PFSK-1 (cell line): ENCODE results near the gene CSRNP2.

ENCODE experiments used
- FOXP2 ChIP-seq: optimal IDR thresholded peaks from 2 replicates; pipeline ENCODE3; 2011; ENCODE audit warnings: borderline replicate concordance, control low read depth, inconsistent platforms; ENCODE audit not compliant: insufficient read depth; ENCODE audit errors: extremely low read length, extremely low read depth
- POLR2AphosphoS5 ChIP-seq: IDR thresholded peaks from 2 replicates; pipeline ENCODE4 v1.6.1; 2012; ENCODE audit warnings: low read depth, mild to moderate bottlenecking, control low read depth, low read length, moderate library complexity
- REST ChIP-seq, 2 experiments: IDR thresholded peaks; 2 replicates each; pipeline versions ENCODE4 v1.6.1 to v1.8.0; 2011 to 2012; ENCODE audit warnings: low read depth in 2 of 2, low read length in 2 of 2, control low read depth in 1 of 2, inconsistent platforms in 1 of 2, mild to moderate bottlenecking in 1 of 2, moderate library complexity in 1 of 2; ENCODE audit not compliant: insufficient read depth in 1 of 2
- SIN3A ChIP-seq: IDR thresholded peaks from 2 replicates; pipeline ENCODE4 v1.6.1; 2012; ENCODE audit warnings: mild to moderate bottlenecking, low read length, moderate library complexity, borderline replicate concordance; ENCODE audit not compliant: insufficient read depth
- TAF1 ChIP-seq: IDR thresholded peaks from 2 replicates; pipeline ENCODE4 v1.6.1; 2012; ENCODE audit warnings: low read length, control low read depth, borderline replicate concordance; ENCODE audit not compliant: insufficient read depth

The CSRNP2 gene

GRCh38 chr12:51025836-51026638, 57.4 kb downstream of the CSRNP2 start, which contains the start of gene SLC11A2:
Gene SLC11A2 (minus strand): TSS chr12:51026384. CDS start chr12:51010728, 15,656 bp downstream.
- TF ChIP-seq FOXP2 = no peak
- TF ChIP-seq POLR2AphosphoS5 = peak; percentile 78
- no peak for TF ChIP-seq TAF1
- 0 out of 4 replicates have a peak, but pooled peaks of 1 of the 2 experiments have one; percentile 27 for TF ChIP-seq REST (IDR thresholded peaks at IDR 0.05; ENCODE audit: insufficient read depth in 1 of 2, low read depth in 2 of 2, low read length in 2 of 2)
- no peak for TF ChIP-seq SIN3A

DNA sequence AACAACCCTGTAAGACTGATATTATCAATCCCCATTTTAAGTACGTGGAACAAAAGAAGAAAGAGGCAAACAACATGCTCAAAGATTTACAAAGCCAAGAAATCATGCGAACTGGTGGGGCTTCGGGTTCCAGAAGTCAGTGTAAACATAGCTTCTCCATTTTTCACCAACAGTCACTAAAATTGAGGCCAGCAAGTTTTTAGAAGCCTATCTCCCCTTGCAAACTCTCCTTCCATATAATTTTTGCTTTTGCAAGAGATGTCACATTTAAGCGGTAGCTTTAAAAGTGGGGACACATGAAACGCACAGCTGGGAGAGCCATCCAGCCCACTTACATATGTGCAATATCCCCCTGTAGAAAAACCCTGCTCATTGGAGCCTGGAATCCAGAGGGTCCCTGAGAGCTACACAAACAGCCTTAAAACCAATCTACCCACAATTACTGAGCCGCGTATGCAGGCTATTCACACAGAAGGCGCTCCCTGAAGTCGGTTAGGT, 58.0 kb downstream of the CSRNP2 start:
- TF ChIP-seq FOXP2 (no peak), SIN3A (no peak), TAF1 (no peak), REST (IDR thresholded peaks at IDR 0.05; ENCODE audit: insufficient read depth in 1 of 2, low read depth in 2 of 2, low read length in 2 of 2) (no peak), POLR2AphosphoS5 (no peak)

DNA sequence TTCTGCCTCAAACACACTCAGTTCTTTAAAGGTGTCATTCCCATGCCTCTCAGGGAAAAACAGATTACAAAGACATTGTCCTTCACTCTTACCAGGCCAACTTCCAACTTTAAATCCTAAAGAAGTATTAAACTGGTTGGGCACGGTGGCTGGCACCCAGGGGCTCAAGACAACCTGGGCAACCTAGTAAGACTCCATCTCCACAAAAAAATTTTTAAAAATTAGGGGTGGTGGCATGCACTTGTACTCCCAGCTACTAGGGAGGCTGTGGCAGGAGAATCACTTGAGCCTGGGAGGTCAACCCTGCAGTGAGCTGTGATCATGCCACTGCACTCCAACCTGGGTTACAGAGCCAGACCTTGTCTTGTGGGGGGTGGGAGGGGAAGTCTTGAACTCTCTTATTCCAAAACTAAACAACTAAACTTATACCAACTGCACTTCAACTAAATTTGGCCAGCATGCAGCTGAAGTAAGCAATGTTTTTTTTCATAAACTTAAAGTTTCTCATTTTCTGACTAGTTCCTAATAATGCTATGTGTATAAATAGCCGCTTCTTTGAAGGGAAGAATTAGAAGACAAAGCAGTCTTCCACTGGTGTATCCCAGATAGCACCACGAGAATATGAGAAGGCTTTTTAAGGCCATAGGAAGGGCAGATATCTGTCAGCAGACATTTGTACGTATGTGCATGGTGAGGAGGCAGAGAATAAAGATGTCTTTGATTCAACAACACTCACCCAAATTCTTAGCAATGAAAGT, 59.6 kb downstream of the CSRNP2 start:
- TF ChIP-seq TAF1 (no peak), REST (IDR thresholded peaks at IDR 0.05; ENCODE audit: insufficient read depth in 1 of 2, low read depth in 2 of 2, low read length in 2 of 2) (no peak), FOXP2 (no peak), SIN3A (no peak), POLR2AphosphoS5 (no peak)

GRCh38 chr12:51021694-51022093, 61.7 kb downstream of the CSRNP2 start:
- no peak for TF ChIP-seq POLR2AphosphoS5
- TF ChIP-seq TAF1 = no peak
- no peak for TF ChIP-seq FOXP2
- no peak for TF ChIP-seq SIN3A
- no peak for TF ChIP-seq REST (IDR thresholded peaks at IDR 0.05; ENCODE audit: insufficient read depth in 1 of 2, low read depth in 2 of 2, low read length in 2 of 2)
